Left ventricle myocardium inferior (tissue), 1 donor: ENCODE results near the gene PHF3. TPM values are rescaled to one million over a fixed set of nuclear protein-coding genes. Genes with fewer than 3 reads are reported as not detected.
"Not testable (repeated sequence)": the region's sequence is repeated elsewhere in the genome, so short reads cannot be mapped to it uniquely, and the experiment has no call there.

ENCODE experiments used
- DNase-seq: peaks from one replicate; pipeline ENCODE4 v3.0.0-alpha.2; 2020
- H3K27ac ChIP-seq: fragments of 200-600 bp; replicated peaks from 2 replicates; pipeline ENCODE4 v1.8.0; 2021
- H3K27me3 ChIP-seq: fragments of 200-600 bp; 2 replicates; pipeline ENCODE4 v1.8.0; 2021; ENCODE audit warnings: low read depth
- H3K36me3 ChIP-seq: fragments of 200-600 bp; 2 replicates; pipeline ENCODE4 v1.8.0; 2021
- H3K4me1 ChIP-seq: fragments of 200-600 bp; 2 replicates; pipeline ENCODE4 v1.8.0; 2021
- H3K4me3 ChIP-seq: fragments of 200-600 bp; 2 replicates; pipeline ENCODE4 v1.8.0; 2021; ENCODE audit warnings: mild to moderate bottlenecking, moderate library complexity
- H3K9me3 ChIP-seq: fragments of 200-600 bp; replicated peaks from 2 replicates; pipeline ENCODE4 v1.8.0; 2021
- intact Hi-C: fragments of 100-400 bp; cut with micrococcal nuclease; formaldehyde crosslinking; loops from one replicate; pipeline ENCODE4 v1.11.0; 2022
- total RNA-seq: library from RNA; stranded (reverse); fragmentation: NEBNext Ultra II Directional; extraction: Animal tissue kit (Norgen Biotek cat#: 25700); gene quantifications from one replicate; pipeline ENCODE4 v1.2.1, GENCODE V29; 2021
- TF ChIP-seq, protein P1 (sequence below): fragments of 200-600 bp; IDR thresholded peaks from 2 replicates; pipeline ENCODE4 v1.8.0; 2021; ENCODE audit warnings: antibody characterized with exemption, mild to moderate bottlenecking, borderline replicate concordance
- donor health status: DM: no; HTN: yes; CAD: no; lungs with severe emphysema.

Gene PHF3
- total RNA-seq, 1 donor from 2014 or later: 32.0 TPM

DNA sequence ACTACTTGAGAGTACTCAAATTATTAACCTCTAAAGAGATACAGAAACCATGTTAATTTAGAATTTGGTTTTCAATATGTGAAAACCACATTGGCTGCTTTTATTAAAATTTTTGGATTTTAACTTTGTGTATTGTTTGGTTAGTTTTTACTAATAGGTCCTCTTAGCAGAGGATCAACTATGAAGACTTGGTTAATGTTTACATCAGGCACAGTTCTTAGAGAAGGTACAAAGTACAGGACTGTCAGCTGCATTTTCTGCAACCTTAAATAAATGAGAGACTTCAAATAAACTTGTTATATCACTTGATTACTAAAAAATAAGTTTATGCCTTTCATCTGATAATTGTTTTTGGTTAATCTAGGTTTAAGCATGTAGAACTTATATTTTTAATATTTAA lies 89.1 kb downstream of the PHF3 start:
- Histone ChIP-seq H3K27me3 (no peaks in the 10 kb centered on the region), H3K27ac (no peak overlapping the region), H3K4me3 (no peak overlapping the region), H3K36me3 (no peaks in the 10 kb centered on the region), H3K9me3 (no peaks in the 10 kb centered on the region), H3K4me1 (no peaks in the 10 kb centered on the region)
- DNase-seq: no peak
- TF ChIP-seq, protein P1, sequence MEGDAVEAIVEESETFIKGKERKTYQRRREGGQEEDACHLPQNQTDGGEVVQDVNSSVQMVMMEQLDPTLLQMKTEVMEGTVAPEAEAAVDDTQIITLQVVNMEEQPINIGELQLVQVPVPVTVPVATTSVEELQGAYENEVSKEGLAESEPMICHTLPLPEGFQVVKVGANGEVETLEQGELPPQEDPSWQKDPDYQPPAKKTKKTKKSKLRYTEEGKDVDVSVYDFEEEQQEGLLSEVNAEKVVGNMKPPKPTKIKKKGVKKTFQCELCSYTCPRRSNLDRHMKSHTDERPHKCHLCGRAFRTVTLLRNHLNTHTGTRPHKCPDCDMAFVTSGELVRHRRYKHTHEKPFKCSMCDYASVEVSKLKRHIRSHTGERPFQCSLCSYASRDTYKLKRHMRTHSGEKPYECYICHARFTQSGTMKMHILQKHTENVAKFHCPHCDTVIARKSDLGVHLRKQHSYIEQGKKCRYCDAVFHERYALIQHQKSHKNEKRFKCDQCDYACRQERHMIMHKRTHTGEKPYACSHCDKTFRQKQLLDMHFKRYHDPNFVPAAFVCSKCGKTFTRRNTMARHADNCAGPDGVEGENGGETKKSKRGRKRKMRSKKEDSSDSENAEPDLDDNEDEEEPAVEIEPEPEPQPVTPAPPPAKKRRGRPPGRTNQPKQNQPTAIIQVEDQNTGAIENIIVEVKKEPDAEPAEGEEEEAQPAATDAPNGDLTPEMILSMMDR: no peak
- intact Hi-C loops: no loop called here

DNA sequence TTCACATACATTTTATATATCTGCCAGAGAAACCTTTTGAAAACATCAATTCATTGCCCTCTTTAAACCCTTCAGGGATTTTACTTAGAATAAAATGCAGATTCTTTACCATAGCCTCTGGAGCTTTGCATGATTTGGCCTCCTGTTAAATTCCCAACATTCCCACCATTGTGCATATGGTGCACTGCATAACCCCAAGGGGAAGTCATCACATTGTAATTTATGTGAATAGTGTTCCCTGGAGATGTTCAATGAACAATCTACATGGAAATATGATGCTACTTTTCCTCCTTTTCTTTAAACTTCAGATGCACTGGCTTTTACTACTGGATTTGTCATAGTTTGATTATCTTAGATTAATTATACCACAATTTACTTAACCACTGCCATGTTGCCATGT lies 94.7 kb downstream of the PHF3 start:
- TF ChIP-seq, protein P1: no peak
- Histone ChIP-seq H3K4me1 (no peaks in the 10 kb centered on the region), H3K27me3 (no peaks in the 10 kb centered on the region), H3K36me3 (no peaks in the 10 kb centered on the region), H3K4me3 (no peak overlapping the region), H3K9me3 (no peaks in the 10 kb centered on the region), H3K27ac (no peak overlapping the region)
- intact Hi-C loops: no loop called here
- no peak for DNase-seq

DNA sequence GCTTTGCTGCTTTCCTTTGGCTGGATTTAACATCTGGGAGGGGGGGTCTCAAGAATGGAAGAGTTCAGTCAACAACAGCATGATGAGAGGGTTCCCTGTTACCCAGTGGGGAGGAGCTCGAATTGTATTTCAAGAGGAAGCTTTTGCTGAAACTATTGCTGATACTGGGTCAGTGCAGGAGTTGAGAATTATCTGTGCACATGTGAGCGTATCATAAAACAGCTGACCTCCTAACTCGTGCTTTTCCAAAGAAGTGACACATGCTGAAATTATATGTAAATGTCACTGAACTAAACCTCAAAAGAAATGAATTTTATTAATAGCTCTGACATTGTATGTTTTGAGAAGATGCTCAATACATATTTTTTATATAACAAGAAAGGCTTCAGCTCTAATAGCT lies 96.3 kb downstream of the PHF3 start:
- H3K27ac ChIP-seq: no peak overlapping the region
- H3K9me3 ChIP-seq: peaks cover 4% of the 10 kb centered on the region
- TF ChIP-seq, protein P1: no peak
- no peaks in the 10 kb centered on the region for H3K27me3 ChIP-seq
- intact Hi-C loops: no loop called here
- no peak for DNase-seq
- H3K36me3 ChIP-seq: no peaks in the 10 kb centered on the region
- no peak overlapping the region for H3K4me3 ChIP-seq
- no peaks in the 10 kb centered on the region for H3K4me1 ChIP-seq

DNA sequence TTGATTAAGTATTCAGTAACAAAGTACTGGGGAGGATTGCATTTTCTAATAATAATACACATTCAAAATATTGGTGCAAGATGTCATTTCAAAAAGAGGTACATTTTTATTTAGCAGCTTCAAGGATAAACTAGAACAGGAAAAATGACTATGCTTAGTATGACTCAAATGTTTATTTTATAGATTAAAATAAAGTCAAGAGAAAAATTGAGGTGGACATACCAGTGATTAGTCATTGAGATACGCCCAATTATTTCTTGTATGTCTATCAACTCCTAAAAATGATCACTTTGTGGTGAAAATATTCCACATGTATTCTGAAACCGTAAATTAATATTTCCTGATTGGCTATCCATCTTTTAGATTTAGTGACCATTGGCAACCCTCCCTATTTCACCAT lies 96.7 kb downstream of the PHF3 start:
- intact Hi-C loops: no loop called here
- Histone ChIP-seq H3K27me3 (no peaks in the 10 kb centered on the region), H3K4me3 (no peak overlapping the region), H3K27ac (no peak overlapping the region), H3K9me3 (peaks cover 4% of the 10 kb centered on the region), H3K4me1 (no peaks in the 10 kb centered on the region), H3K36me3 (no peaks in the 10 kb centered on the region)
- no peak for DNase-seq
- TF ChIP-seq, protein P1: no peak

DNA sequence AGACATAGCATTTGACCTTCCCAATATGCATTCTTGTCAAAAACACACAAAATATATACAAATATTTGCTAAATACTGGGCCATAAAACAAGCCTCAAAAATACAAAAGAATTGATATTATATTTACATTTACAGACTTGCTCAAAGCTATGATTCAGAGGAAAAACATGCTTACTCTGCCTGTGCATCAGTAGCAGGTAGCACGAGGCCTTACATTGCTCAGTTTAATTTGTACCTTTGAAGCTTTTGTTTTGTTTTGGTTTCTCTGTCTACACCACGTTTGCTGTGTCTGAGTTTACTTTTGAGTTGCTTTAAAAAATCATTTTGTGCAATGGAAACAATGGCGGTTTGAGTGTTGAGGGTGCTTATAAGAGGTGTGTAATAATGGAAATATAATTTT lies 99.3 kb downstream of the PHF3 start:
- no peak for DNase-seq
- Histone ChIP-seq H3K36me3 (no peaks in the 10 kb centered on the region), H3K4me1 (no peaks in the 10 kb centered on the region), H3K4me3 (no peak overlapping the region), H3K27ac (no peak overlapping the region), H3K27me3 (no peaks in the 10 kb centered on the region), H3K9me3 (peaks cover 7% of the 10 kb centered on the region)
- intact Hi-C loops: no loop called here
- TF ChIP-seq, protein P1: no peak

DNA sequence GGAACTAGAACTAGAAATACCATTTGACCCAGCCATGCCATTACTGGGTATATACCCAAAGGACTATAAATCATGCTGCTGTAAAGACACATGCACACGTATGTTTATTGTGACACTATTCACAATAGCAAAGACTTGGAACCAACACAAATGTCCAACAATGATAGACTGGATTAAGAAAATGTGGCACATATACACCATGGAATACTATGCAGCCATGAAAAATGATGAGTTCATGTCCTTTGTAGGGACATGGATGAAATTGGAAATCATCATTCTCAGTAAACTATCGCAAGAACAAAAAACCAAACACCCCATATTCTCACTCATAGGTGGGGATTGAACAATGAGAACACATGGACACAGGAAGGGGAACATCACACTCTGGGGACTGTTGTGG lies 102.6 kb downstream of the PHF3 start:
- H3K36me3 ChIP-seq, H3K9me3 ChIP-seq, H3K27me3 ChIP-seq, intact Hi-C loops, H3K27ac ChIP-seq, H3K4me3 ChIP-seq, DNase-seq, H3K4me1 ChIP-seq: not testable (repeated sequence)
